Progenitor cell of endocrine pancreas (in vitro differentiated cells): ENCODE data around the gene KCNJ13. TPM values are rescaled to one million over a fixed set of nuclear protein-coding genes. Genes with fewer than 3 reads are reported as not detected.
A peak's percentile ranks its signal among the peaks of the same experiment; 100 is the strongest.

Experiments
- DNase-seq: peaks from one replicate; pipeline ENCODE4 v3.0.0; 2021; ENCODE audit warnings: low spot score; ENCODE audit not compliant: unreplicated experiment
- H3K27ac Mint-ChIP-seq: 2 replicates; pipeline ENCODE4 v1.8.0; 2021; ENCODE audit warnings: mild to moderate bottlenecking, moderate library complexity, mixed read lengths
- H3K27me3 Mint-ChIP-seq: 2 replicates; pipeline ENCODE4 v1.8.0; 2021; ENCODE audit warnings: mixed read lengths
- H3K36me3 Mint-ChIP-seq: 2 replicates; pipeline ENCODE4 v1.8.0; 2022; ENCODE audit warnings: mixed read lengths; ENCODE audit not compliant: insufficient read depth
- H3K4me1 Mint-ChIP-seq: 2 replicates; pipeline ENCODE4 v1.8.0; 2021; ENCODE audit warnings: low read depth, mixed read lengths
- H3K4me3 Mint-ChIP-seq: 2 replicates; pipeline ENCODE4 v1.8.0; 2021; ENCODE audit warnings: low read depth, mild to moderate bottlenecking, moderate library complexity, mixed read lengths
- H3K9me3 Mint-ChIP-seq: 2 replicates; pipeline ENCODE4 v1.8.0; 2021; ENCODE audit warnings: low read depth, mixed read lengths
- total RNA-seq: library from RNA; stranded (reverse); gene quantifications from 2 replicates; pipeline ENCODE4 v1.2.1, GENCODE V29; 2021
- TF ChIP-seq, protein P1 (sequence below): fragments of 200-600 bp; sonication (generic); IDR thresholded peaks from one replicate; pipeline ENCODE4 v1.5.0; 2021; ENCODE audit warnings: antibody characterized with exemption, mild to moderate bottlenecking; ENCODE audit not compliant: unreplicated experiment

Gene KCNJ13
- total RNA-seq, 1 donor from 2014 or later: 0.89 TPM

DNA sequence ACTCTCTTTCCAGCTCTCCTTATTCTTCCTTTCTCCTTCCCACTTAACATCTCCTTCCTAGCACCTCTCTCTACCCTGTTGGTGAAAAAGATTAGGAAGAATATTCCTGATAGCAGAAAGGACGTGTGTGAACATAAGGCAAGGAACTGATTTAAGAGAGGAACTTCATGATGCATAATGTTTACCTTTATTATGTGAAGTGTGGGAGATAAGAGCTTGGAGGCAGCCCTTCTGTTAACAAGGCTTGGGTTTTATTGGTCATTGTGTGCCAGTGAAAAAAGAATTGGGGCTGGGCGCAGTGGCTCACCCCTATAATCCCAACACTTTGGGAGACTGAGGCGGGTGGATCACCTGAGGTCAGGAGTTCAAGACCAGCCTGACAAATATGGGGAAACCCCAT is 34.4 kb downstream of the KCNJ13 start:
- TF ChIP-seq, protein P1, sequence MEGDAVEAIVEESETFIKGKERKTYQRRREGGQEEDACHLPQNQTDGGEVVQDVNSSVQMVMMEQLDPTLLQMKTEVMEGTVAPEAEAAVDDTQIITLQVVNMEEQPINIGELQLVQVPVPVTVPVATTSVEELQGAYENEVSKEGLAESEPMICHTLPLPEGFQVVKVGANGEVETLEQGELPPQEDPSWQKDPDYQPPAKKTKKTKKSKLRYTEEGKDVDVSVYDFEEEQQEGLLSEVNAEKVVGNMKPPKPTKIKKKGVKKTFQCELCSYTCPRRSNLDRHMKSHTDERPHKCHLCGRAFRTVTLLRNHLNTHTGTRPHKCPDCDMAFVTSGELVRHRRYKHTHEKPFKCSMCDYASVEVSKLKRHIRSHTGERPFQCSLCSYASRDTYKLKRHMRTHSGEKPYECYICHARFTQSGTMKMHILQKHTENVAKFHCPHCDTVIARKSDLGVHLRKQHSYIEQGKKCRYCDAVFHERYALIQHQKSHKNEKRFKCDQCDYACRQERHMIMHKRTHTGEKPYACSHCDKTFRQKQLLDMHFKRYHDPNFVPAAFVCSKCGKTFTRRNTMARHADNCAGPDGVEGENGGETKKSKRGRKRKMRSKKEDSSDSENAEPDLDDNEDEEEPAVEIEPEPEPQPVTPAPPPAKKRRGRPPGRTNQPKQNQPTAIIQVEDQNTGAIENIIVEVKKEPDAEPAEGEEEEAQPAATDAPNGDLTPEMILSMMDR: no peak
- Mint-ChIP-seq H3K36me3 (peaks cover 16% of the 10 kb centered on the region), H3K4me1 (peaks cover 24% of the 10 kb centered on the region), H3K4me3 (no peak overlapping the region), H3K27ac (peak overlapping the region; percentile 17), H3K27me3 (no peaks in the 10 kb centered on the region), H3K9me3 (no peaks in the 10 kb centered on the region)
- no peak for DNase-seq

GRCh38 chr2:232741294-232741693 is 35.1 kb downstream of the KCNJ13 start:
- H3K27ac Mint-ChIP-seq: no peak overlapping the region

GRCh38 chr2:232731470-232731869 is 44.9 kb downstream of the KCNJ13 start:
- H3K9me3 Mint-ChIP-seq: no peaks in the 10 kb centered on the region
- TF ChIP-seq, protein P1: no peak

More at GRCh38 chr2:232741294-232741693, 35.1 kb downstream of the KCNJ13 start:
- no peaks in the 10 kb centered on the region for H3K9me3 Mint-ChIP-seq
- peaks cover 16% of the 10 kb centered on the region for H3K36me3 Mint-ChIP-seq
- no peaks in the 10 kb centered on the region for H3K27me3 Mint-ChIP-seq
- H3K4me3 Mint-ChIP-seq: no peak overlapping the region
- H3K4me1 Mint-ChIP-seq: peaks cover 24% of the 10 kb centered on the region
- TF ChIP-seq, protein P1: no peak
- DNase-seq: no peak

GRCh38 chr2:232728785-232729184 is 47.6 kb downstream of the KCNJ13 start:
- no peak overlapping the region for H3K27ac Mint-ChIP-seq
- TF ChIP-seq, protein P1: no peak
- H3K36me3 Mint-ChIP-seq: peaks cover 24% of the 10 kb centered on the region
- H3K4me3 Mint-ChIP-seq: no peak overlapping the region
- DNase-seq: no peak
- H3K4me1 Mint-ChIP-seq: no peaks in the 10 kb centered on the region
- no peaks in the 10 kb centered on the region for H3K9me3 Mint-ChIP-seq
- H3K27me3 Mint-ChIP-seq: no peaks in the 10 kb centered on the region

More at GRCh38 chr2:232731470-232731869, 44.9 kb downstream of the KCNJ13 start:
- Mint-ChIP-seq H3K4me1 (no peaks in the 10 kb centered on the region), H3K27ac (peak overlapping the region; percentile 62), H3K4me3 (no peak overlapping the region), H3K27me3 (no peaks in the 10 kb centered on the region), H3K36me3 (peaks cover 18% of the 10 kb centered on the region)
- DNase-seq: no peak

DNA sequence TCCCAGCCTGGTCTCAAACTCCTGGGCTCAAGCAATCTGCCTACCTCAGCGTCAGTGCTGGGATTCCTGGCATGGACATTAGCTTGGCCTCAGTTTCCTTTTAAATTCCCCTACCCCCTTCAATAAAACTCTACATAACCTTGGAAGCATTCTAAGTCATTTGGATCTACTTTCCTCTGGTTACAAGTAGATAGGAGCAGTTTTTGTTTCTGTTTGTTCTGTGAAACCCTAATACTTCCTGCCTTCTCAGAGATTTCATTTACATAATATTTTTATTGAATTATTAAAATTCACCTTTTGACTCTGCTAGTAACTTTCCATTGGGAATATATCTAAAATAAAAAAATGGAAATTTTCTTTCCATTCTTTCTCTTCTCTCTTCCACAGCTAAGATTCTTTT is 53.3 kb downstream of the KCNJ13 start:
- no peak for DNase-seq
- Mint-ChIP-seq H3K27me3 (no peaks in the 10 kb centered on the region), H3K4me3 (no peak overlapping the region), H3K27ac (no peak overlapping the region), H3K36me3 (peaks cover 38% of the 10 kb centered on the region), H3K9me3 (no peaks in the 10 kb centered on the region), H3K4me1 (no peaks in the 10 kb centered on the region)
- TF ChIP-seq, protein P1: no peak
